HFFc6 (cell line): Measurements from ENCODE around the gene CELF4. TPM values are rescaled to one million over a fixed set of nuclear protein-coding genes. Genes with fewer than 3 reads are reported as not detected.
"Not testable (repeated sequence)": the region's sequence is repeated elsewhere in the genome, so short reads cannot be mapped to it uniquely, and the experiment has no call there.

Experiments used
- DNase-seq: peaks from one replicate; pipeline ENCODE4 v3.0.0-alpha.2; 2018
- H3K27ac Mint-ChIP-seq: 2 replicates; pipeline ENCODE4 v1.8.0; 2020; ENCODE audit warnings: mild to moderate bottlenecking, mixed read lengths
- H3K27me3 Mint-ChIP-seq: 2 replicates; pipeline ENCODE4 v1.8.0; 2021; ENCODE audit warnings: mild to moderate bottlenecking, moderate library complexity, mixed read lengths; ENCODE audit not compliant: insufficient read depth
- H3K36me3 Mint-ChIP-seq: 2 replicates; pipeline ENCODE4 v1.8.0; 2021; ENCODE audit warnings: low read depth, mixed read lengths
- H3K4me1 Mint-ChIP-seq: 2 replicates; pipeline ENCODE4 v1.8.0; 2020; ENCODE audit warnings: low read depth, mixed read lengths
- H3K4me3 Mint-ChIP-seq: 2 replicates; pipeline ENCODE4 v1.8.0; 2020; ENCODE audit warnings: mild to moderate bottlenecking, moderate library complexity, mixed read lengths
- H3K9me3 Mint-ChIP-seq: 2 replicates; pipeline ENCODE4 v1.8.0; 2020; ENCODE audit warnings: mild to moderate bottlenecking, mixed read lengths
- CTCF ChIP-seq: fragments of 200-600 bp; sonication (generic); IDR thresholded peaks from 2 replicates; pipeline ENCODE4 v1.5.0; 2021; ENCODE audit warnings: antibody characterized with exemption, mild to moderate bottlenecking
- total RNA-seq, 6 experiments: library from RNA; stranded (reverse); fragmentation: NEBNext Ultra II Directional; extraction: Animal tissue kit (Norgen Biotek cat#: 25700); gene quantifications; 2 replicates in 1 of 6; 3 replicates in 5 of 6; pipeline ENCODE4 v1.2.3, GENCODE V29; 2021

Gene CELF4
- total RNA-seq, 6 experiments from 2014 or later = not detected

- H3K4me1 Mint-ChIP-seq = no peaks in the 10 kb centered on the region
- no peak overlapping the region for H3K27ac Mint-ChIP-seq
- peaks cover 51% of the 10 kb centered on the region for H3K27me3 Mint-ChIP-seq
- H3K9me3 Mint-ChIP-seq = no peaks in the 10 kb centered on the region
- TF ChIP-seq CTCF = no peak
- DNase-seq = no peak
- no peak overlapping the region for H3K4me3 Mint-ChIP-seq
- H3K36me3 Mint-ChIP-seq = no peaks in the 10 kb centered on the region
These were observed 201.4 kb downstream of the CELF4 start for GRCh38 chr18:37364237-37364636.

GRCh38 chr18:37362158-37362890 is 203.3 kb downstream of the CELF4 start:
- Mint-ChIP-seq H3K9me3 (no peaks in the 10 kb centered on the region), H3K4me3 (no peak overlapping the region), H3K36me3 (no peaks in the 10 kb centered on the region), H3K27me3 (peaks cover 48% of the 10 kb centered on the region), H3K27ac (no peak overlapping the region), H3K4me1 (no peaks in the 10 kb centered on the region)
- DNase-seq = no peak
- TF ChIP-seq CTCF = no peak

GRCh38 chr18:37361335-37362157 is 204.1 kb downstream of the CELF4 start:
- no peak for DNase-seq
- H3K9me3 Mint-ChIP-seq = no peaks in the 10 kb centered on the region
- H3K4me3 Mint-ChIP-seq = no peak overlapping the region
- H3K36me3 Mint-ChIP-seq = no peaks in the 10 kb centered on the region
- H3K27ac Mint-ChIP-seq = no peak overlapping the region
- H3K27me3 Mint-ChIP-seq = peaks cover 53% of the 10 kb centered on the region
- TF ChIP-seq CTCF = no peak
- no peaks in the 10 kb centered on the region for H3K4me1 Mint-ChIP-seq

- peaks cover 36% of the 10 kb centered on the region for H3K27me3 Mint-ChIP-seq
- not testable (repeated sequence) for H3K36me3 Mint-ChIP-seq, H3K4me3 Mint-ChIP-seq
These were observed 207.5 kb downstream of the CELF4 start for GRCh38 chr18:37358061-37358460.

GRCh38 chr18:37355772-37356171 is 209.8 kb downstream of the CELF4 start:
- Mint-ChIP-seq H3K27me3 (peaks cover 37% of the 10 kb centered on the region), H3K36me3 (no peaks in the 10 kb centered on the region), H3K9me3 (no peaks in the 10 kb centered on the region), H3K4me3 (no peak overlapping the region), H3K4me1 (no peaks in the 10 kb centered on the region), H3K27ac (no peak overlapping the region)
- TF ChIP-seq CTCF = no peak
- DNase-seq = no peak

More at GRCh38 chr18:37358061-37358460, 207.5 kb downstream of the CELF4 start:
- not testable (repeated sequence) for H3K27ac Mint-ChIP-seq, H3K4me1 Mint-ChIP-seq, DNase-seq, H3K9me3 Mint-ChIP-seq

GRCh38 chr18:37351110-37351509 is 214.5 kb downstream of the CELF4 start:
- peaks cover 42% of the 10 kb centered on the region for H3K27me3 Mint-ChIP-seq
- no peak overlapping the region for H3K4me3 Mint-ChIP-seq
- H3K27ac Mint-ChIP-seq = no peak overlapping the region
- H3K9me3 Mint-ChIP-seq = no peaks in the 10 kb centered on the region
- H3K4me1 Mint-ChIP-seq = no peaks in the 10 kb centered on the region
- no peak for DNase-seq
- H3K36me3 Mint-ChIP-seq = no peaks in the 10 kb centered on the region
- no peak for TF ChIP-seq CTCF
